Kasumi-1 (cell line): ENCODE results near the gene PARN.
"Not testable (repeated sequence)": the region's sequence is repeated elsewhere in the genome, so short reads cannot be mapped to it uniquely, and the experiment has no call there.

Experiments
- DNase-seq, 2 experiments: peaks; one replicate each; lab custom pipeline; 2025; lab: John Stamatoyannopoulos, UW

Gene PARN, protein sequence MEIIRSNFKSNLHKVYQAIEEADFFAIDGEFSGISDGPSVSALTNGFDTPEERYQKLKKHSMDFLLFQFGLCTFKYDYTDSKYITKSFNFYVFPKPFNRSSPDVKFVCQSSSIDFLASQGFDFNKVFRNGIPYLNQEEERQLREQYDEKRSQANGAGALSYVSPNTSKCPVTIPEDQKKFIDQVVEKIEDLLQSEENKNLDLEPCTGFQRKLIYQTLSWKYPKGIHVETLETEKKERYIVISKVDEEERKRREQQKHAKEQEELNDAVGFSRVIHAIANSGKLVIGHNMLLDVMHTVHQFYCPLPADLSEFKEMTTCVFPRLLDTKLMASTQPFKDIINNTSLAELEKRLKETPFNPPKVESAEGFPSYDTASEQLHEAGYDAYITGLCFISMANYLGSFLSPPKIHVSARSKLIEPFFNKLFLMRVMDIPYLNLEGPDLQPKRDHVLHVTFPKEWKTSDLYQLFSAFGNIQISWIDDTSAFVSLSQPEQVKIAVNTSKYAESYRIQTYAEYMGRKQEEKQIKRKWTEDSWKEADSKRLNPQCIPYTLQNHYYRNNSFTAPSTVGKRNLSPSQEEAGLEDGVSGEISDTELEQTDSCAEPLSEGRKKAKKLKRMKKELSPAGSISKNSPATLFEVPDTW

DNA sequence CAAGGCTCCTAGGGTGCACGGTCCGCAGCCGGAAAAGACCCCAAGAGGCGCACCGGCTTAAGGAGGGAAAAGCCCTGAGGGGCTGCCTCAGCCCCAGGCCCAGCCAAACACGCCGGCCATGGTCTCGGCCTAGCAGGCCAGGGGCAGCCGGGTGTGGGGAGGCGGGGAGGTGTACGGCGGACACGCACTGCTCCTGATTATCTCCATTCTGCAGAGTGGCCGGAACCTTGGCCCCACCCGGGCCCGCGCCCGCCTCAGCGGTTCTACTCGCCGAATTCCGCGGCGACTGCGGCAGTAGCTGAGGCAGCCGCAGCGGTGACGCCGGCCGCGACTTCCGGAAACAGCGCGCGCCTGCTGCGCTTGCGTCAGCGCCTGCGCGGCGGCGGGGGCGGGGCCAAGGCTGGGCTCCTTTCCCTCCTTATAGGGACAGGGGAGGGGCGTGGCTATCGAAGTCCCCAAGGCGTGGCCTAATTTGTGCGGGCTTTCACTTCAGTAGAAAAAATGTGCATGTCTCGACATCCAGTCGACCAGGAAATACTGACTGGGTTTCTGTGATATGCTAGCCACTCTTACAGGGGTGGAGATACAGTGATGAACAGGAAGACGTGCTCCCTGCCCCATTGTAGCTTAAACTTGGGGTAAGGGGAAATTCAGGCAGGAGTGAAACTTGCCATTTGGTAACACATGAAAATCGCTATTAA lies at the start of gene PARN:
Gene PARN, minus strand, starts transcription at position 342 of the 701 bp plus-strand sequence. Its CDS starts 135 bp downstream, at position 207.
- peak; percentile 74 to 84 for DNase-seq

DNA sequence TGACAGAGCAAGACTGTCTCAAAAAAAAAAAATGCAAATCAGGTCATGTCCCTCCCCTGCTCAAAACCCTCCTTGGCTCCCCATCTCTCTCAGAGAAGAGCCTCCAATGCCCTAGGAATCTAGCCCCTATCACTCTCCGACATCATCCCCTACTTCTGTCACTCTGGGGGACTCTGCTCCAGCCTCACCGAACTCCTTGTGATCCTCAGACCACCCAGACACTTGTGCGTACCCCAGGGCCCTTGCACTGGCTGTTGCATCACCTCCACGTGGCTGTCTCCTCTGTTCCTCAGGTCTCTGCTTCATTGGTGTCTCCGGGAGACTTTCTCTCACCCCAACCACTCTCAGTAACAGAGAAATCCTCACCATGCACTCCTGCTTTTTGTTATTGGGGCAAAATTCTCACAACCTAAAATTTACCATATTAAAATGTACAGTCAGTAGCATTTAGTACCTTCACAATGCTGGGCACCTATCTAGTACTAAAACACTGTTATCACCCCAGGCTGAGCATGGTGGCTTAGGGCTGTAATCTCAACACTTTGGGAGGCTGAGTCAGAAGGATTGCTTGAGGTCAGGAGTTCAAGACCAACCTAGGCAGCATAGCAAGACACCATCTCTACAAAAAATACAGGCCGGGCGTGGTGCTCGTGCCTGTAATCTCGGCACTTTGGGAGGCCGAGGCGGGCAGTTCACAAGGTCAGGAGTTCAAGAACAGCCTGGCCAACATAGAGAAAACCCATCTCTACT lies 48.9 kb upstream of the PARN start:
- DNase-seq, result no peak

DNA sequence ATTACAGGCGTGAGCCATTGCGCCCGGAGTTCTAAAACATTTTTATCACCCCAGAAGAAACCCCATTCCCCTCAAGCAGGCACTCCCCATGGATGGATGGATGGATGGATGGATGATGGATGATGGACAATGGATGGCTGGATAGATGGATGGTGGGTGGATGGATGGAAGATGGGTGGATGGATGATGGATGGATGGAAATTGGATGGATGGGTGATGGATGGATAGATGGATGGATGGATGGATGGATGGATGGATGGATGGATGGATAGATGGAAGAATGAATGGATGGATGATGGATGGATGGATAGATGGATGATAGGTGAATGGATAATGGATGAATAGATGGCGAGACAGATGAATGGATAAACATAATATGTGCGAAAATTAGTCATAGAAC lies 47.6 kb upstream of the PARN start:
- DNase-seq, result no peak

DNA sequence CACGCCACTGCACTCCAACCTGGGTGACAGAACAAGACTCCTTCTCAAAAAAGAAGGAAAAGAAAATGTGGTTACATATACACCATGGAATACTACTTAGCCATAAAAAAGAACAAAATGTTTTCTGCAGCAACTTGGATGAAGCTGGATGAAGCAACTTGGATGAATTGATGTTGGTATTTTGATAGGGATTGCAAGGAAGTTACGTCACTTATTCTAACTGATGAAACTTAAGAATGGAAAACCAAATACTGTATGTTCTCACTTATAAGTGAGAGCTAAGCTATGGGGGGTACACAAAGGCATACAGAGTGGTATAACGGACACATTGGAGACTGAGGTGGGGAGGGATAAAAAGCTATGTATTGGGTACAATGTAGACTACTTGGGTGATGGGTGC lies 46.6 kb upstream of the PARN start:
- no peak for DNase-seq

DNA sequence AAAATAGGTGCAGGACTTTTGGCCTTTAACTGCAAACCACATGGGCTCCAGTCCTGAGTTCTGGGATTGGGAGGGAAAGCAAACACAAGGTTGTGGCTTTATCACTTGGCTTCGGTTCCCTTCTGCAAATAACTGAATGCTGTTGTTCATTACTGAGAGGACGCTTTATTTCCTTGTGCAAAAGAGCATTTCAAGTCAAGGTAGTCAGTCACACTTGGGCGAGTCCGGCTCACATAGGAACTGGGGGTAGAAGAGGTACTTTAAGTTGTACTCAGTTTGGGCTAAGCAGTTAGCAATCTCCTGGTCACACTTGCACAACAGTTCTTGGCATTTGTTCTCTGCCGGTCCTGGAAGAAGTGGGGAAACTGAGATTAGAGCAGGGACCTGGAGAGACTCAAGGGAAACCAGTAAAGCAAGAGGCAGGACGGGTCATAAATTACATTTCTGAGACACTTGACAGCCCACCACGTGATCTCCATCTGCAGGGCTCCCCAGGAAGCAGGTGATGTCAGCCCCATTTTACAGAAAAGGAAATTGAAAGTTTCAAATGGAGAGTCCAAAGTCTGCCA lies 42.4 kb upstream of the PARN start:
- no peak for DNase-seq

DNA sequence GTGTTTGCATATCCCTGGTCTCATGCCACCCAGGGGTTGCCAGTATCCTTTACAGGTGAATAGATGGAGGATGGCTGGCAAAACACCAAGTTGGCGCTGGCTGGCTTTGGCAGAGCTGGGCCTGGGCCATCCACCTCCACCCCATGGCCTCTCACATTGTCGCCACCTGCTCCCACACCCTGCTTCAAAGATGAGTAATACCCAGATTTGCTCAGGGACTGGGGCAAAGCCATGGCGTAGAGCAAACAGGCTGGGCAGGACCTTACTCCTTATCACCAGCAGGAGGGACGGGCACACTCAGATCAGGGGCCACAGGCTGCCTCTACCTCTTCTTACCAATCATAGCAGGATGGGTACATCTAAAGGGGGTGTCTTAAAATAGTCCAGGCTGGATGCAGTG lies 39.7 kb upstream of the PARN start:
- DNase-seq, result no peak

DNA sequence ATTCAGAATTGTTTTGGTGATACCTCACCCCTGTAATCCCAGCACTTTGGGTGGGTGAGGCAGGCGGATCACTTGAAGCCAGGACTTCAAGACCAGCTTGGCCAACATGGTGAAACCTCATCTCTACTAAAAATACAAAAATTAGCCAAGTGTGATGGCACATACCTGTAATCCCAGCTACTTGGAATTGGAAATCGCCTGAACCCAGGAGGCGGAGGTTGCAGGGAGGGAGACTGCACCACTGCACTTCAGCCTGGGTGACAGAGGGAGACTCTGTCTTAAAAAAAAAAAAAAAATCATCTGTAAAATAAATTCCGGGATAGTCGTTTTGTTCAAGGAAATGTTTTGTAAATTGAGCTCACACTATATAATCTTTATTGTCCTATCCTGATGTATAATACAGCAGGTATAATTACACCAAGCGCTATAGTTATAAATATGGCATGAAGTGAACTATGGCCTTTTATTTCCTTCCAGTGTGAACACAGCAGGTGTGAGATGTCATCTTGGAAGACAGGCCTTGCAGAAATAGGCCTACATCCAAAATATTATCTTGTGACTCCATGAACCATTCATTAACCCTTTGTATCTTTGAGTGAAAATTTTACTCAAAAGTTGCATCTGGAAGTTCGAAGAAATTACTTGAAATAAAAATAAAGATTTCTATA lies 38.6 kb upstream of the PARN start:
- no peak for DNase-seq

DNA sequence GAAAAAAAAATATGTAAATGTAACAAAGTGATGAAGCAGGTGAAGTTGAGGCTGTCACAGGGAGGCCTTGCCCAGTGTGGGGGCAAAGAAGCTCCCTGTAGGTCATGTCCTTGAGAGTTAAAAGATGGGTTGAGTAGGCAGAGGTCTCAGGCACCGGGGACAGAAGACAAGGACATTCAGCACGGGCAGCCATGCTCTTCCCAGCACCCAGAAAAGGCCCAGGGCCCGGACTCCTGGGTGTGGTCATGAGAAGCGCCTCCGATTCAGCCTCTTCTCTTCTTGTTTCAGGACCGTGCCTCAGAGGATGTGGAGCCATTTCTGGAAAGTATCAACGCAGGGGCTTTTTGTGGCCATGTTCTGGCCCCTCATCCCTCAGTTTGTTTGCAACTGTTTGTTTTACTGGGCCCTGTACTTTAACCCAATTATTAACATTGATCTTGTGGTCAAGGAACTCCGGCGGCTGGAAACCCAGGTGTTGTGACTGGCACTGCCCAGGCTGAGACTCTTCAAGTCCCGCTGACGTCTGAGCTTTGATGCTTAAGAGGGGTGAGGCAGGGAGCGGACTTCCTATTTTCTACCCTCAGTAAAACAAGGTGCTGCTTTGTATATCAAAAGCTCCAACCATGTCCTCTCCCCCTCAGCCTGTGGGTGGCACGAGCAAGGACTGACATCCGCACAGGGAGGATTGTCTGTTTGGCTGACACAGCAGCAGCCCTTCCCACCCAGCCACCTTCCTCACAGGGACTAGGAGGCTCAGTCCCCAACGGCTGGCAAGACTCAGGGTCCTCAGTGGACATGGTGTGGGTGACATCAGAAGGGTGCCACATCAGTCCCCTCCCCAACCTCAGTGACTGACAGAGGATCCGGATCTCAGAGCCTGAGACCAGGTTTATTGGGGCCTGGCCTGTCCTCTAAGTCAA lies 37.5 kb upstream of the PARN start:
- DNase-seq, result no peak

DNA sequence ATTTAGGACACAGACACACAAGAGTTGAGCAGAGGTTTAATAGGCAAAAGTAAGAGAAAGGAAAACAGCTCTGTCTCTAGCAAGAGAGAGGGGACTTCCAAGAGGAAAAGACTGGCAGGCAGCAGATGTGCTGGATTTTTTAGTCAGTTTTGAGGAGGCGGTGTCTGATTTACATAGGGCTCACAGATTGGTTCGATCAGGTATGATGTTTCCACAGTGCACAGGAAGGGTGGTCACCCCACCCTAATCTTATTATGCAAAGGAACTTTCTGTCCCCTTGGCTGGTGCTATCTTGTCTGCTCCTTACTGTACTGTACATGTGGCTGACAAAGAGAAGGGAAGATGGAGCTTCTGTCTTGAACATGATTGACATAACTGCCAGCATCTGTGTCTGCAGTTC lies 28.0 kb upstream of the PARN start:
- no peak for DNase-seq

DNA sequence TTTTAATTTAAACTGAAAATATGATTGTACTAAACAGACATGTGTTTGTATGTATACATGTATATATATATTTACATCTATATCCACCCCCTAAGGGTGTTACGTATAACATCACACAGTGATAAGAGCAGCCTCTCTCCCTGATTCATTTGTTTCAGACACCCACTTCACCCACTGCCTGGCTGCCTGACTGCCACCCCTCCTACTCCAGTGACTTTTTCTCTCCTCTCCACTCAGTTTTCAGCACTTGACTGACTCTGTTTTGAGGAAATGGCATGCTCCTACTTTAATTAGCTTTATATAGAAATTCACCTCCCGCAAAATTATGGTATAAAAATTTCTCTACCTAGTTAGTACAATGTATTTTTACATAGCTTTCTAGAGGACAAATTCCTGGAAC lies 22.7 kb upstream of the PARN start:
- no peak for DNase-seq

DNA sequence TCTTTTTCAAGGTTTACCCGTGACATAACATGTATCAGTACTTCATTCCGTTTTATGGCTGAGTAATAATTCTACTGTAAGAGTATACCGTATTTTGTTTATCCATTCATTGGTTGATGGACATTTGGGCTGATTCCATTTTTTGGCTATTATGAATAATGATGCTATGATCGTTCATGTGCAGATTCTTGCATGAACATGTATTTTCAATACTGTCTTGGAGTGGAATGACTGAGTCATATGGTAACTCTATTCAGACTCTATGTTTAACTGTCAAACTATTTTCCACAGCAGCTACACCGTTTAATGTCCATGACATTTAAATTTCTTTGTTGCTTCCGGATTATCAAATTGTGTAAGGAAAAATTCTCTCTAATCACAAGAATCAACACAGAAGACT lies 20.6 kb upstream of the PARN start:
- DNase-seq, result no peak

DNA sequence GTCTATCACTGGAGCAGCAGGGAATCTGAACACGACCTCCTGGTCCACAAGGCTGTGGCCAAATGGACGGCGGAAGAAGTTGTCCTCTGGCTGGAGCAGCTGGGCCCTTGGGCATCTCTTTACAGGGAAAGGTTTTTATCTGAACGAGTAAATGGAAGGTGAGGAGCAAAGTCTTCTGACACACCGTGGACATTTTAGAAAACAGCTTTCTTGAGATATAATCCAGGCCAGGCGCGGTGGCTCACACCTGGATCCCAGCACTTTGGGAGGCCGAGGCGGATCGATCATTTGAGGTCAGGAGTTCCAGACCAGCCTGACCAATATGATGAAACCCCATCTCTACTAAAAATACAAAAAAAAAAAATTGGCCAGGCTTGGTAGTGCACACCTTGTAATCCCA lies 19.8 kb upstream of the PARN start:
- DNase-seq, result no peak

DNA sequence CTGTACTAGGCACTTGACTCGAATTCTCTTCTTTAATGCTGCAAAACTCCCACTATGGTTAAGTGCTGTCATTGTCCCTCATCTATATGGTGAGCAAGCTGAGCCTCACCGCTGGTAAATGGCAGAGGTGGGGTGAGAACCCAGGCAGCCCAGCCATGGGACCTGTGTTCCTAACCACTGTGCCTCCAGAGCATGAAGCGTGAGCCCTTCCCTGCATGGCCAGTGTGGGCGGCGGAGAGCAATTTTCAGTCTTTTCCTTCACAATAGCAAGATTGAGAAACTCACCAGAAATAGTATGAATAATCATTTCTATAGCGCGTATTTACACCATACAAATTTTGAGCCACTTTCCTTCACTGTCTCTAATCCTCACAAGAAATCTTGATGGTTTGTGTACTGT lies 11.9 kb upstream of the PARN start:
- DNase-seq, result no peak

DNA sequence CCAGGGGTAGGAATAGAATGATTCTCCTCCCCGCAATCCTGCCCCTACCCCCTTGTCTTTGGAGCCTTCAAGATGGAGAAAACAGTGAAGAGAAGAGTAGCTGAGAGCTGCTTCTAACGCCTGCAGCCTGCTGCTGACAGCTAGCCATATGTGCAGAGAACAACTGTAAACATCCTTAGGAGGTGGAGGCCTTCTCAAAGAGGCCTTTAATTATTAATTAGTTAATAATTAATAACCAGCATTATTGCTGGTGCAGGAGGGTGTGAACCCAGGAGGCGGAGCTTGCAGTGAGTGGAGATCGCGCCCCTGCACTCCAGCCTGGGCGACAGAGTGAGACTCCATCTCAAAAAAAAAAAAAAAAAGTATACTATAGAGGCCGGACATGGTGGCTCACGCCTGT lies 11.1 kb upstream of the PARN start:
- DNase-seq, result no peak

DNA sequence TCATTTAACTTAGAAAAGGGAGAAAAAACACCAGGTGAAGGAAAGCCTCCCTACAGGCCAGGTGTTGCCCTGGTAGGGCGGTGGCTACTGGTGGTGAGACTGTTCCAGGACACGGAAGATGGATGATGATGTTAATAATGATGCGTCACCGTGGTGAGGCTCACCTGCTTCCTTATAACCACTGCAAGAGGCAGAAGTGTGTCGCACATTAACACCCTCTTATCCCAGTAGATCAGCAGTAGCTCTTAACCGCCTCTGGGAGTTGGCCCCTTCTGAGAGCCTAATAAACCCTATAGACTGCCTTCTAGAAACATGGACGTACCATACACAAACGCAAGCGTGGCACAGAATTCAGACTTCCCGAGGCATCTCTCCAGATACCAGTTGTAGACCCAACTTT lies 10.5 kb upstream of the PARN start:
- no peak for DNase-seq

DNA sequence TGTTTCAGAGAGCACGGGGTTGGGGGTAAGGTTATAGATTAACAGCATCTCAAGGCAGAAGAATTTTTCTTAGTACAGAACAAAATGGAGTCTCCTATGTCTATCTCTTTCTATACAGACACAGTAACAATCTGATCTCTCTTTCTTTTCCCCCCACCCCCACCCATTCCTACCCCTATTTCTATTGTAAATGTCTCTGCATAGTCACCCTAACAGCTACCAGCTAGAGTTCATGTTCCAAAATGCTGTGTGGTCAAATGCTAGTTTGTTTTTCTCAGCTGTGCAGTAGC lies 6.8 kb upstream of the PARN start:
- not testable (repeated sequence) for DNase-seq

DNA sequence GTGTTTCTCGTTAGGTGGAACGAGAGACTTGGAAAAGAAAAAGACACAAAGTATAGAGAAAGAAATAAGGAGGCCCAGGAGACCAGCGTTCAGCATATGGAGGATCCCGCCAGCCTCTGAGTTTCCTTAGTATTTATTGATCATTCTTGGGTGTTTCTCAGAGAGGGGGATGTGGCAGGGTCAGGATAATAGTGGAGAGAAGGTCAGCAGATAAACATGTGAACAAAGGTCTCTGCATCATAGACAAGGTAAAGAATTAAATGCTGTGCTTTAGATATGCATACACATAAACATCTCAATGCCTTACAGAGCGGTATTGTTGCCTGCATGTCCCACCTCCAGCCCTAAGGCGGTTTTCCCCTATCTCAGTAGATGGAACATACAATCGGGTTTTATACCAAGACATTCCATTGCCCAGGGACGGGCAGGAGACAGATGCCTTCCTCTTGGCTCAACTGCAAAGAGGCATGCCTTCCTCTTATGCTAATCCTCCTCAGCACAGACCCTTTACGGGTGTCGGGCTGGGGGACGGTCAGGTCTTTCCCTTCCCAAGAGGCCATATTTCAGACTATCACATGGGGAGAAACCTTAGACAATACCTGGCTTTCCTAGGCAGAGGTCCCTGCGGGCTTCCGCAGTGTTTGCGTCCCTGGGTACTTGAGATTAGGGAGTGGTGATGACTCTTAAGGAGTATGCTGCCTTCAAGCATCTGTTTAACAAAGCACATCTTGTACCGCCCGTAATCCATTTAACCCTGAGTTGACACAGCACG lies 6.3 kb upstream of the PARN start:
- DNase-seq, result not testable (repeated sequence)

DNA sequence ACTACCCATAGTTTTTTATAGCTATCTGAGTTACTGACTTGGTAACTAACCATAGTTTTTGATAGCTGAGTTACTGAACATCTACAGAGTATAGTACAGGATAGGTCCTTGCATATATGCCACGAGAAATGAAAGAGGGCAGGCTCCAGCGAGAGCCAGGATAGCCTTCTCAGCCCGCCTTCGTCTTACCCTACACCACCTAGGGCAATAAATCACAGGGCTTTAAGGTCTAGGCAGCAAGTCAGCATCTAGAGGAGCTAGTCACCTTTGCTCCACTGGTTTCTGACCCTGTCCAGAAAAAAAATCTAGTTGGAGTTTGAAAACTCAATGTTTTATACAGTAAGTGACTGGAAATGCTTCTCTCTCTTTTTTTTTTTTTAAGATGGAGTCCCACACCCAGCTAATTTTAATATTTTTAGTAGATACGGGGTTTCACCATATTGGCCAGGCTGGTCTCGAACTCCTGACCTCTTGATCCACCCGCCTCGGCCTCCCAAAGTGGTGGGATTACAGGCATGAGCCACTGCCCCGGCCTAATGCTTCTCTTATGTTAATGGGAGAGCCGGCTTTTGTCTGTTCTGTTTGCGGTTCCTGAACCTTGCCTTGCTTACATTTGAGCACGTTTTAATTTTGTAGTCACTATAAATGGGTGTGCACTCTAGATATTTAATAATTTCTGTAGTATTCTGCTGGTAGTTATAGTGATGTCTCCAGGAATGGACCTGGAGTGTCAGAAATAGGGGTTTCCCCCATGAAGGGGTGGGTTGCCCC lies 5.5 kb upstream of the PARN start:
- DNase-seq, result no peak

DNA sequence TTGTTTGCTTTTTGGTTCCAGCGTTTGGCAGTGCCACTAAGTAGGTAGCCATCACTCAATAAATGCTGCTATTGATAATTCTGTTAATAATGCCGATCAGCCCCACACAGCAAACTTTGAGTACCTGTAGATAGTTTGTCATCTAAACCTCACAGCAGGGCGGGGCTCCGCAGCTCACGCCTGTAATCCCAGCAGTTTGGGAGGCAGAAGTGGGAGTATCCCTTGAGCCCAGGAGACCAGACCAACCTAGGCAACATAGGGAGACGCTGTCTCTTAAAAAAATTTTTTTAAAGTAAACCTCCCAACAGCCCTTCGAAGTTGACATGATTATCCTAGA lies 4.3 kb upstream of the PARN start:
- DNase-seq, result no peak
